Frontal cortex (tissue), 4 donors: ENCODE measurements around the gene NODAL. TPM values are rescaled to one million over a fixed set of nuclear protein-coding genes. Genes with fewer than 3 reads are reported as not detected.
A peak's percentile ranks its signal among the peaks of the same experiment; 100 is the strongest.

ENCODE experiments used
- DNase-seq, 2 donors: peaks; one replicate each; pipeline ENCODE4 v3.0.0; 2012; ENCODE audit warnings: low spot score in 2 of 2
- FAIRE-seq: peaks from 2 replicates; lab custom pipeline; 2012; peaks lifted over from hg19 to GRCh38; lab: Jason Lieb, UNC
- total RNA-seq: library from RNA; depleted of rRNA; stranded (reverse); fragments of >200 nt; gene quantifications from one replicate; pipeline ENCODE4 v1.2.3, GENCODE V29; 2014
- donor health status: control.
- donor health status: control.
- donor health status: control.

NODAL gene
- total RNA-seq, 1 donor from 2014 or later: 2.0 TPM

DNA sequence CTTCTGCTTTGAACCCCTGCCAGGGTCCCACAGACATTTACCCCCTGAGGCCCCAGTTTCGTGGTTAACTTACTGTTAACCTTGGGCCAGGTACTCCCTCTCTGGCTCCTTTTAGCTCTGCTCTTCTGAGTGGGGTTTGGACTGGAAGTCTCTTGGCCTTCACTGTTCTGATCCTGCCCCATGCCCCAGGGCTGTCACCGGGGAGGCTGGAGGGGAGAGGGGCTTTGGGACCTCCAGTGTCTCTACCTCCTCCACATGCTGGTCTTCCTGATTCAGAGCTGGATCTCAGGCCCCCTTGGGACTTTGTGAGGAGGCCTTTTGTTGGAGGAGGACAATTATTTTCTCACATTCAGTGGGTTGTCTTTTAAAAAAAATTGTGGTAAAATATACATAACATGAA is 24.4 kb upstream of the NODAL start:
- DNase-seq: no peak
- FAIRE-seq: no peak

DNA sequence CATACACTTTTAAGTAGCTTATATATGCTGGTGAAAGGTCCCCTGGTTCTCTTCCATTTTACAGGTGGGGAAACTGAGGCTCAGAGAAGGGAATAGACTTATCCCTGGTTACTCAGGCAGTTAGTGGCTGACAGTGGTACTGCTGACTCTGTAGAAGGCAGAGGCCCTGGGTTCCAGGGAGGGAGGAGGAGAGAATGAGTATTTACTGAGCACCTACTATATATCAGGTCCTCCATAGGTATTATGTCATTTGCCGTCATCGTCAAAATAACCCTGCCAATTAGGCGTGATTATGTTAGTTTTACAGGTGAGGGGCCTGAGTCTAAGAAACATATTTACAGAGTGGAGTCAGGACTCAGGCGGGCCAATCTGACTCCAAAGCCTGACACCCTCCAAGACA is 23.8 kb upstream of the NODAL start:
- DNase-seq (no peak), FAIRE-seq (no peak)

DNA sequence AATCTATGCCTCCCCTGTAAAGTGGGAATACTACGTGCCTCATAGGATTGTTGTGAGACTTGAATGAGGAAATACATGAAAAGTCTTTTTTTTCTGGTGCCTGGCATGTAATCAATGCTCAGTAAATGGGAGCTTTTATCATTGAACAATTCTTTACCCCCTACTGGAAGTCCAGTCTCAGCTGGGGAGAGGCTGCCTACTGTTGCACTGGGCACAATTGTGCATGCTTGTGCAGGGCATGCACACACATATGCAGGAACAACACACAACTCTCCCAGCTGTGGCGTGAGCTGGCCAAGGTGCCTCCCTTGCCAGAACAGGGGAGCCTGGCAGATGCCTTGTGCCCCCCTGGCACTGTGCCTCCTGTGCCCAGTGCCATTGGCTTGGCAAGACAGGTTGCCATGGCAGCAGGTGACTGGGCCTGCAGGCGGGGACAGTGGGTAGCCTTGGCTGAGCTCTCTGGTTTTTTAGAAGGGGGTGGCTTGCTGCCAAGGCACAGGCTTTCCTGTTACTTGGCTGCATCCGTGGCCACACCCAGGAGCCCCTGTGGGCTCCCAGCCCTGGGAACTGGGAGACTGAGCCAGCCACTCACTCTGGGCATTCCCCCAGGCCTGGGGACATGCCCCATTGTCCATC is 21.0 kb upstream of the NODAL start:
- FAIRE-seq (no peak), DNase-seq (peak in 1 of 2 donors; percentile 72)

DNA sequence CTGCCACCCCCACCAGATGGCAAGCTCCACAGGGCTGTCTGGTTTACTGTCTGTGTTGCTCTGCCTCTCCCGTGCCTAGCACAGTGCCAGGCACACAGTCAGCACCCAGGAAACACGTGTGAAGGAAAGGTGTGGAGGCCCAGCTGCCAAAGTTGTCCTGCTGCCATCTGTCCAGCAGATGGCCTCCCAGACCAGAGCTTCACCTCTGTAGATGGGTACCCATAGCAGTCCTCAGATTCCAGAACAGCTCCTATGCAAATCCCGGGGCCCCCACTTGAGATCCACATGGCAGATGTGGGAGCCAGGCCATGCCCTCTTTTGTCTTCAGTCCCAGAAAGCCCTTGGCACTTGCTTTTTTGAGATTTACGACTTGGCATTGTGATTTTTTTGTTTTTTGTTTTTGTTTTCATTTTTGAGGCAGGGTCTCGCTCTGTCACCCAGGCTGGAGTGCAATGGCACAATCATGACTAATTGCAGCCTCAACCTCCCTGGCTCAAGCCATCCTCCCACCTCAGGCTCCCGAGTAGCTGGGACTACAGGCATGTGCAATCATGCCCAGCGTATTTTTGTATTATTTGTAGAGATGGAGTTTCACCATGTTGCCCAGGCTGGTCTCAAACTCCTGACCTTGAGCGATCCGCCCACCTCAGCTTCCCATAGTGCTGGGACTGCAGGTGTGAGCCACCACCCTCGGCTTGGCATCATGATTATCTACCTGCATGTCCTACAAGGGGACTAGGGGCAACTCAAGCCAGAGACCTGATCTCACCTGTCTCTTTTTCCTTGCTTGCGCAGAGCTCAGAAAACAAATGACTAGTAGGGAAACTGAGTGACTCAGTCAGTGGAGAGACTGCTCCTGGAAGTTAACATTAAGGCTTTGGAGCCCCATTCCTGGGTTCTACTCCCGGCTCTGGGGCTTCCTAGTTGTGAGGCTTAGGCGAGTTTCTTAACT is 20.2 kb upstream of the NODAL start:
- FAIRE-seq (no peak), DNase-seq (peak; percentile 71 to 78)

DNA sequence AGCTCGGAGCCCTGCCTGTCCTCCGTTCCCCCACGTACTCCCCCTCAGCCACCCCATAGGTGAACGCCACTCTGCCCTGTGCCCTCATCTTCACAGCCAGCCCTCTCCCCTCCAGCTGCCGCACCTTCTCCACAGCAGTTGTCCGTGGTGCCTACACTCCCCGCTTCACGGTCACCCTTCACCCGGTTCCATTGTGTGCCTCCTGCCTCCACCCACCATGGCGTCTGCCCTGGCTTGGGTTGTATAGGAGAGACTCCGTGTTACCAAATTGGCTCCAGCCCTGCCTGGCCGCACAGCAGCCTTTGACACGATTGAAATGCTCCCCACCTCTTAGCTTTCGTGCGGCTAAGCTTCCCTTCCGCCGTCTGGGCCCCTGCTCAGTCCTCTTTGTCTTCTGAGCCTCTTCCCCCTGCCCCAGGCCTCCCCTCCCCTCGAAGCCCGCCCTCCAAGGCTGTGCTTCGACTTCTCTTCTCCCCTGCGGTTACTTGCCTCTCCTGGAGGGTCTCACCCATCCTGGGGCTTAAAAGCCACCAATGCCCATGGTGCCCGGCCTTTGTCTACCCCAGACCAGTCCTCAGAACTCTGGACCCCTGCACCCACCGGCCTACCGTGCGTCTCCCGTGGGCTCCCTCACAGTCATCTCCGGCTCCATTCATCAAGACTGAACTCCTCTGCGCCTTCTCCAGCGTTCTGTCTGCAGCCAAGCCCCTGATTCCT is 18.5 kb upstream of the NODAL start:
- FAIRE-seq (no peak), DNase-seq (no peak)

DNA sequence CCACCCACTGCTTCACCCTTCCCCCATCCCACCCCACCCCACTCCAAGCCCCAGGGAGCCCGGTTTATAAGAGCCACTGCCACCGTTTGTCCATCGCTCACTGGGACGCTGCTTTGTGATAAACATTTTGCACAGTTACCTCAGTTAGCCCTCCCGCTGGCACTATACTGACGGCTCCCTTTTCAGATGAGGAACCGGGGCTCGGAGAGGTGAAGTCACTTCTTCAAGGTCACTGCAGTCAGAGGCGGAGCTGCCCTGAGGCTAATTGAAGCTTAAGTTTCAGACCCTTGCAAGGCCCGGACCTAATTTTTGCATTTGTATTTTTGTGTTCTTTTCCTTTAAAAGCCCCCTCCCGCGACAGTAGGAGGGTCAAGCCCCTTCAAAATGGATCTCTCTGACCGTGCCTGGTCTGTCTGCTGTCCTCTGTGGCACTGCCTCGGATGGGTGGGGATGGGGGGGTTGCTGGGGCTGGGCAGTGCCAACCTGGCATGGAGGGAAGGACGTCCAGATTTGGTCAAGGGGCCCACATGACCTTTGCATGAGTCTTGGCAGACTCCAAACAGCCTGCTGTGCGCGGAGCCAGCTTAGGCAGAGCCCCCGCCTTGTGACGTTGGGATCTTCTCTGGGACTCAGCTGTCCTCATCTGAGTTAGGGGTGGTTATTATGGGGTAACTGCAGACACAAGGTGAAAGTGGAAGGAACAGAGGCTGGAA is 17.7 kb upstream of the NODAL start:
- DNase-seq (no peak), FAIRE-seq (no peak)

DNA sequence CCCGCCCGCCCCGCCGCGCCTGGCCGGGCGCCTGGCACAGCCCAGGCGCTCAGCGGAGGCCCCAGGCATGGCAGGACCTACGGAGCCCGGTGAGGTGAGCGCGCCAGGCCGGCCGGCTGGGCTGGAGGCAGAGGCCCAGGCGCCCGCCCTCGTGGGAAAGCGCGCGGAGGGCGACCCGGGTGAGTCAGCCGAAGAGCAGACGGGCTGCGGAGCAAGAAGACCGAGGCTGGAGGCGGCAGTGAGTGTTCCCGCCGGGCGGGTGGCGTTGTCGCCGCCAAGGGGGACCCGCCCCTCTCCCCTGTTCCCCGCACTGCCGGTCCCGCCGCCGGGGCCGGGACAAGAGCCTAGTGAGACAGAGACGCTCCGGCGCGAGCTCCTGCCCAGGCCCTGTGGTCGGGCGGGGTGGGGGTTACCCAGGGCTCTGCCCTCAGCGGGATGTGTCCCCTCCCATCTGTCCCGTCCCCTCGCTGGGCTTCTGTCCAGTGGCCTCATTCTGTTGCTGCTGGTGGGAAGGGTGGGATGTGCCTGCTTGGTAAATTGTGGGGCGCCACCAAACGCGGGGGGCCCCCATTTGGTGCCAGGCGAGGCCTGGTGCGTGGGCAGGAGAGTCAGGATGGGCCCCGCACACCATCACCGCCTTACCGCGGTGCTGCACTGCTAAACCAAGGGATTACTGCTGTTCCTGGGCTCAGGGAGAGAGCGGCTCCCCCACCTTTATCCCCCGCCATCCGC is 17.0 kb upstream of the NODAL start:
- peak; percentile 60 to 86 for DNase-seq
- FAIRE-seq: no peak

DNA sequence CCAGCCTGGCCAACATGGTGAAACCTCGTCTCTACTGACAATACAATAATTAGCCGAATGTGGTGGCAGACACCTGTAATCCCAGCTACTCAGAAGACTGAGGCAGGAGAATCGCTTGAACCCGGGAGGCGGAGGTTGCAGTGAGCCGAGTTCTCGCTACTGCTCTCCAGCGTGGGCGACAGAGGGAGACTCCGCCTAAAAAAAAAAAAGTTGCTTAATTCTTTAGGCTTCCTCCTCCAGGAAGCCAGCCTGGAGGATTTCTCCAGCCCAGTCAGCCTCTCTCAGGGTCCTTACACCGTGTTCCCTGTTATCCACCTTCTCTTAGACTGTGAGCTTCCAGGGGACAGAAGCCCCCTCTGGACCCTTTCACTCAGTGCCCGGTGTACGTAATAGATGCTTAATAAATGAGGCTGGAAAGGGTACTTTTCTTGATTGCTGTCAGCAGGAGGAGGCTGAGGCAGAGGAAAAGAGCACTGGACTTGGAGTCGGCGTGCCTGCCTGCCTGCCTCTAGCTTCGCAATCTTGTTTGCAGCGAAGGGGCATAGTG is 16.4 kb upstream of the NODAL start:
- FAIRE-seq (no peak), DNase-seq (no peak)

DNA sequence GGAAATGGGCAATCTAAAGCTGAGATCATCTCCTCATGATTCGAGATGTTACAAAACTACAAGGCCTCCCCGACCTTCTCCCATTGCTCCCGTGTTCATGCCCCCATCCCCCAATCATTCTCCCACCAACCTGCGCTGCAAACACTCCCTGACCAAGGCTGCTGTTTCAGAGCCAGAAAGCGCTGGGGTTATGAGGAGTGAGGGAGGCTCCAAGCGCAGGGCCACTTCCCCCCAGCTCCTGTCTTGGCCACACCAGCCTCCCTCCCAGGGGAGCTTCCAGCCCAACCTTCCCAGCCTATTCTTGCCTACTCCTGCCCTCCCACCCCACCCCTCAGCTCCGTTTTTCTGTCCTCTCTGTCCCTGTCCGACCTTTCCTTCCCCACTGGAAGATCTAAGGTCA is 14.7 kb upstream of the NODAL start:
- no peak for FAIRE-seq
- DNase-seq: no peak

DNA sequence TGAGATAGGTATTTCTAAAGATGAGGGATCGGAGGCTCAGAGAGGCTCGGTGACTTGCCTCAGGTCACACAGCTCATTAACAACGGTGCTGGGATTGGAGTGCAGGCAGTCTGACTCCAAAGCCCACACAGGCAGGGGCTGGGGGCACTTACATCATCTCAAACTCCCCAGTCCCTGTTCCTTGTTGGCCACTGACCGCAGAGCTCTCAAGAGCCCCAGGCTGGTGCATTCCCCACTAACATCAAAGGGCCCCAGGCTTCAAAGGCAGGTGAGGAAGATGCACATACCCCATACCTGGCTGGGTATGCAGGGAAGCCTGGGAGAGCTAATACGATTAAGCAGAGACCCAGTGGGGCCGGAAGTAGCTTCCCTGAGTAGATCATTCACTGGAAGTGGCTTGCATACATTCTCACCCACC is 13.7 kb upstream of the NODAL start:
- no peak for DNase-seq
- FAIRE-seq: no peak

DNA sequence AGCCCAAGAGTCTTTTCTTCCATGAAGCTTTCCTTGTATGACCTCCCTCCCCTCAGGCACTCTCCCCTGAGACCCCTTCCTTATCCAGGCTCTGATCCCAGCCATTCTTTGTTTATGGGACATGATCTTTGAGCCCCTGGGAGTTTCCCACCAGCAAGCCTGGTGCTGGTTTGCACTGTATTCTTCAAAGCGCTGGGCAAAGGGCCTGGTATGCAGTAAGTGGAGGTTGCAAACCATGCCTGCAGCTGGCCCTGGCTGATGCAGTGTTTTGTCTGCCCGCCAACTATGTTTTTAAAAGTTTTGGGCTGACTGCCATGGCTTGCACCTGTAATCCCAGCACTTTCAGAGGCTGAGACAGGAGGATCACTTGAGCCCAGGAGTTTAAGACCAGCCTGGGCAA is 6.8 kb upstream of the NODAL start:
- FAIRE-seq (no peak), DNase-seq (no peak)

DNA sequence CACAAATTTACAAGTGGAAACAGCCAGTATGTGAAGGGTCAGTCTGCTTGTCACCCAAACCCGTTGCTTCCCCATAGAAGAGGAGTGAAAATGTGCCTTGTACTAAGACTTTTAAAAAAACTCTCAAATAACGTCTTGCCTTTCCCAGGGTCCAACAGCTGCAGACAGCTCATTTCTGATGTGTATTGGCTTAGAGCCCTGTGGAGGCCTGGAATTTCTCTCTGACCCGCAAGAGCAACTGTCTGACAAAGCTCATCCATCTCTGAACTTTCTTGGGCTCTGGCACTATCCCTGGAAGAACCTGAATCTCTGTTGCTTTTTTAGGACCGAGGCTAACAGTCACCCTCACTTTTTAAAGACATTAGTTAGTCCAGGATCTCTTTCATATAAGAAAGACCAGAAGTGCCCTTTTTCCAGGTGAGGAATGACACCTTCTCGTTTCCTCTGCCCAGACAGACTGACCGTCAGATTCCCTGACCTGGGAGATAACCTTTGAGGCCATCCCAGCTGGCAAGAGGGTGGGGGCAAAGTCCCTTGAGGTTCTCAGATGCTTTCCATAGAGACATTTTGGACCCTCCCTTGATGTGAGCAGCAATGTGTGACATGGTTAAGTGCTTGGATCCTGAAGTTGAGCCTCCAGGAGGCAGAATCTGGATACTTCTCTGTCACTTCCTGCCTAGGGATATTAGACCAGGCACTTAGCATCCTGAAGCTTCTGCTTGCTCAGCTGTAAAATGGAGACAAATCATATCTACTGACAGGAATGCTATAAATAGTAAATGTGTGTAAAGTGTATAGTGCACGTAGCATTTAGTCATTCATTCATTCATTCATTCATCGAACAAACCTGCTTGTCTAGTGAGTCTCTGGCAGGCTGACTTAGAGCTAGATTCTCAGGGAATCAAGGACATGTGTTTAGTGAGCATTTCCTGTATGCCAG is 4.5 kb upstream of the NODAL start:
- DNase-seq (no peak), FAIRE-seq (no peak)

DNA sequence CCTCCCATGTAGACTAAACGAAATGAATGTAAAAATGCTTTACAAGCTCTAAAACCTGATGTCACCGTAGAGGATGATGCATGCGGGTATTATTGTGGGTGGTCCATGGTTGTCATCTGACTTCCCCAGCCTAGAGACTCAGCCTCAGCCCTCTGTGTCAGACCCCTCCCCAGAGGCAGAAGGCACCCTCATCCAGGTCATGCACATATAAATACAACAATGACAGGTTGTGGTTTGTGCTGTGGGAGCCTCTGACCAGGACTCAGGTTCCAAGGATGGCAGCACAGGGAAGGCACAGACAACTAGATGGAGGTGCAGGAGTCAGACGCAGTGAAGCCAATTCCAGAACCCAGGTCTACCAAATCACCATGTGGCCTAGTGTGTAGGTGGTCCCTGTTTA is 3.3 kb upstream of the NODAL start:
- no peak for FAIRE-seq
- no peak for DNase-seq

DNA sequence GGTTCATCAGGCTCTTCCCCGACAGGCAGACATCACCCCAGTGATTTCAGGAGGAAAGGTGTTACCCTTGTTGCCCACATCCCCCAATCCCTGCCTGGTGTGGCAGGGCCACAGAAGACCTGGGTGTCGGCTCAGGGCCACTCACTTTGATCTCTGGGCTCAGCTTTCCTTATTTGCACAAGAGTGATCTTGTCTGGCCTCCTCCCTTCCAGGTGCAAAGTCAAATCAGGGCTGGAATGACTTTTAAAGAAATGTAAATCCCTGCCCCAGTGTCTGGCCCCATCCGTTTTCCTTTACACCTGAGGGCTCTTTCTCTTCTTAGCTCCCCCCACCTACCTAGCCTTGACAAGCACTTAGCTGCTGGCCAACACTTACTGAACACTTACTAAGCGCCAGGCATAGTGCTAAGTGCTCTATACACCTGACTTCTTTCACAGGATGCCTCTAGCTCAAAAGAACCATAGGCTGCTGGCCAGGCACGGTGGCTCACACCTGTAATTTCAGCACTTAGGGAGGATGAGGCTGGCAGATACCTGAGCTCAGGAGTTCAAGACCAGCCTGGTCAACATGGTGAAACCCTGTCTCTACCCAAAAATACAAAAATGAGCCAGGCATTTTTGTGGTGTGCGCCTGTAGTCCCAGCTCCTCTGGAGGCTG is 979 bp upstream of the NODAL start:
- DNase-seq (no peak), FAIRE-seq (no peak)

DNA sequence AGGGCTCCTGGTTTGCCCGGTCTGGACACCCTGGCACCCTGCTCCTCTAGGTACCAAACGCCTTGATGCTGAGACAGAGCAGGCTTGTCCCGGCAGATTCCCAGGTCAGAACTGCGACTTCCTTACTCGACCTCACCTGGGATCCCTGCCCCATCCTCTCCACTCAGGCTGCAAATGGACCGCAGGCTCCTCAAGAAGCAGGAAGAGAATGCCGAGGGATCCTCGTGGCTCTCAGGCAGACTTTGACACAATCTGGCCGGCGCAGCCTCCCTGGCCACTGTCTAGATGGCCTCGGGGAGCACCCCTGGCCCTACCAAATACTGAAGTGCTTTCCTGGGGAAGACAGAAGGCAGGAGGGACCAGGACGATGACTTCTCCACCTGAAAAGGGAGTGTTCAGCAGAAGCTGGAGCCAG is 421 bp upstream of the NODAL start:
- DNase-seq (no peak), FAIRE-seq (no peak)

DNA sequence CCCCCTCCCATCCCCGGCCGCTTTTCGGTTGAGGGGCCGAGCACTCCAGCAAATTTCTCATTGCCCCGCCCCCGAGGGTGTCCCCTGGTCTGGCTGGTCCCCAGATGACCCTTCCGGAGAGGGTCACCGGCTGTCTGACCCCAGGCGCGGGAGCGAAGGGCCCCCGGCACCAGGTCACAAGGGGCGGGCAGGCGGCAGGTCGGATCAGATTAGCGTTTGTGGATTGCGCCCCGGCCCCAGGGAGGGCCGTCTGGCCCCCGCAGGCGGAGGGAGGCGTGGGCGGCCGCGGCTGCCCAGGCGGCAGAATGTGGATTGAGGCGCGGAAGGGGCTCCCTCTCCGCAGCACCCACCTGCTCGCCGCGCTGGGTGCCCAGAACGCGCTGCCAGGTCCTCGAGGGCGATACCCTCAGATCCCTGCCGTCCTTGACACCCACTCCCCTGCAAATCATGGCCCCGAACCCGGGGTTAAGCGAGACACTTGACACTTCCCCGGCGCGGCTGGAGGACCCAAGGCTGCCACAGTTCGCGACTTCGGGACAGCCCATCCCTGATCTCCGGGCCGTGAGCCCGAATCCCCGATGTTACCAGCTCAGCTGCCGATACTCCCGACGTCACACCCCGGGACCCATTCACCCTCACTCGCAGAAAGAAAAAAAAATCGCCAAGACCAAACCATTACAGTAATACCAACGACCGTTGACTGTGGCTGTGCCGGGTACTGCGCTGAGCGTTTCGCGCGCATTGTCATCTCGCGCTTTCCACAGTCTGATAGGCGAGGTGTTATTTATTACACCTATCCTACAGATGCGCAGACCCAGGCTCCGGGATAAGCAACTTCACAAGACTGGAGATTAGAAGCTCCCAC is 953 bp downstream of the NODAL start:
- no peak for DNase-seq
- no peak for FAIRE-seq

DNA sequence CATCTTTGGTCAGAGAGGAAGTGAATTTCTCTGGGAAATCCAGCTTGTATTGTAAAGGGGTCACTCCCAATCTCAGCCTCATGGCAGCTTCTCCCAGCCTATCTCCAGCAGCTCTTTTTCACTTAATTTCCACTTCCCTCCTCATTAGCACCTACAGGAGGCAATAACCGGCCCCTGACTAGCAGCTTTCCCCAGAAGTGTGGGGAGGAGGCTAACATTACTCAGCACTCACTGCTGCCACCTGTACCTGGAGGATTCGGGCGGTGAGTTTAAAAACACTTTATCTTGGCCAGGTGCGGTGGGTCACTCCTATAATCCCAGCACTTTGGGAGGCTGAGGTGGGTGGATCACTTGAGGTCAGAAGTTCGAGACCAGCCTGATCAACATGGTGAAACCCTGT is 3.8 kb downstream of the NODAL start:
- no peak for FAIRE-seq
- DNase-seq: no peak
